Brain microvascular endothelial cell (primary cell): ENCODE measurements around the gene ARL8B.
"Not testable (repeated sequence)": the region's sequence is repeated elsewhere in the genome, so short reads cannot be mapped to it uniquely, and the experiment has no call there.

Source experiments
- DNase-seq: peaks from one replicate; pipeline ENCODE4 v3.0.0-alpha.2; 2020
- H3K27ac ChIP-seq: fragments of 250-450 bp; sonication (Bioruptor Pico); 2 replicates; pipeline ENCODE4 v1.5.1; 2020; ENCODE audit warnings: mild to moderate bottlenecking, moderate library complexity
- H3K27me3 ChIP-seq: fragments of 250-450 bp; sonication (Bioruptor Pico); replicated peaks from 2 replicates; pipeline ENCODE4 v1.5.1; 2020; ENCODE audit warnings: mild to moderate bottlenecking
- H3K36me3 ChIP-seq: fragments of 250-450 bp; sonication (Bioruptor Pico); replicated peaks from 2 replicates; pipeline ENCODE4 v1.5.1; 2020; ENCODE audit warnings: mild to moderate bottlenecking
- H3K4me3 ChIP-seq: 2 replicates; pipeline ENCODE4 v1.5.1; 2011; ENCODE audit warnings: low read depth, mild to moderate bottlenecking, control low read depth, low read length, moderate library complexity
- in situ Hi-C: cut with HindIII; loops from 2 replicates; pipeline ENCODE4 v1.10.0; 2017; ENCODE audit warnings: low sequenced_read_pairs, low pct_ligation_motif_present
- TF ChIP-seq, protein P1 (sequence below): IDR thresholded peaks from 2 replicates; pipeline ENCODE4 v1.5.1; 2011; ENCODE audit warnings: low read depth, mild to moderate bottlenecking, moderate library complexity, low read length, control low read depth, inconsistent platforms; ENCODE audit errors: missing control alignments

The ARL8B gene

DNA sequence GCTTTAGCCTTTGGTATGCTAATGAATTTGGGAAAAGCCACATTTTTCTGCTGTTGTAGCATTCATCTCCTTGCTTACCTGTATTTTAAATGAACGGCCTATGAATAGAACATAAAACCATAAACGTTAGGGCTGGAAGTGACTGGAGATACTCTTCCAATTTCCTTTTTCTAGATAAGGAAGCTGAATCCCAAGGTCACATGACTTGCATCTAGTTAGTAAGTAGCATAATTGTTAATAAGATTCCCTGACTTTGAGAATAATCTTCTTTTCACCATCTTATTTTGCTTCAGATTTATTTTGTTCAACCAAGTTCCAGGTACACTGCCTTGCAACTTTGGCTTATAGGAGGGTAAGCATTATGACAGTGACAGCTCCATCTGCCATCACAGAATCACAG lies 44.8 kb downstream of the ARL8B start:
- H3K27ac ChIP-seq: no peak overlapping the region

DNA sequence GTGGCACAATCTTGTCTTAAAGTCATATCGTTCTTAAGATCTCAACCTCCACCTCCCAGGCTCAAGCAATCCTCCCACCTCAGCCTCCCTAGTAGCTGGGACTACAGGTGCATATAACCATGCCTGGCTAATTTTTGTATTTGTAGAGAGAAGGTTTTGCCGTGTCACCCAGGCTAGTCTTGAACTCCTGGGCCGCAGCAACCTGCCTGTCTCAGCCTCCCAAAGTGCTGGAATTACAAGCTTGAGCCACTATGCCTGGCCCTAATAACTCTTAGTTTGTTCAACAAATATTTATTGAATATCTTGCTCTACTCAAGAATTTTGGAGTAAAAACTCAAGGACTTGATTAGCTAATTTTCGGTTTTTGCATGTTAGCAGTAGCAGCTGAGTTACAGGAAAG lies 46.0 kb downstream of the ARL8B start:
- no peak for DNase-seq
- in situ Hi-C loops: no loop called here
- Histone ChIP-seq H3K27me3 (no peaks in the 10 kb centered on the region), H3K27ac (no peak overlapping the region), H3K4me3 (no peak overlapping the region), H3K36me3 (peaks cover 11% of the 10 kb centered on the region)
- TF ChIP-seq, protein P1, sequence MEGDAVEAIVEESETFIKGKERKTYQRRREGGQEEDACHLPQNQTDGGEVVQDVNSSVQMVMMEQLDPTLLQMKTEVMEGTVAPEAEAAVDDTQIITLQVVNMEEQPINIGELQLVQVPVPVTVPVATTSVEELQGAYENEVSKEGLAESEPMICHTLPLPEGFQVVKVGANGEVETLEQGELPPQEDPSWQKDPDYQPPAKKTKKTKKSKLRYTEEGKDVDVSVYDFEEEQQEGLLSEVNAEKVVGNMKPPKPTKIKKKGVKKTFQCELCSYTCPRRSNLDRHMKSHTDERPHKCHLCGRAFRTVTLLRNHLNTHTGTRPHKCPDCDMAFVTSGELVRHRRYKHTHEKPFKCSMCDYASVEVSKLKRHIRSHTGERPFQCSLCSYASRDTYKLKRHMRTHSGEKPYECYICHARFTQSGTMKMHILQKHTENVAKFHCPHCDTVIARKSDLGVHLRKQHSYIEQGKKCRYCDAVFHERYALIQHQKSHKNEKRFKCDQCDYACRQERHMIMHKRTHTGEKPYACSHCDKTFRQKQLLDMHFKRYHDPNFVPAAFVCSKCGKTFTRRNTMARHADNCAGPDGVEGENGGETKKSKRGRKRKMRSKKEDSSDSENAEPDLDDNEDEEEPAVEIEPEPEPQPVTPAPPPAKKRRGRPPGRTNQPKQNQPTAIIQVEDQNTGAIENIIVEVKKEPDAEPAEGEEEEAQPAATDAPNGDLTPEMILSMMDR: no peak

More for the DNA sequence above, 44.8 kb downstream of the ARL8B start:
- no peaks in the 10 kb centered on the region for H3K27me3 ChIP-seq
- H3K36me3 ChIP-seq: peaks cover 4% of the 10 kb centered on the region
- in situ Hi-C loops: no loop called here
- TF ChIP-seq, protein P1: no peak
- DNase-seq: no peak
- H3K4me3 ChIP-seq: no peak overlapping the region

DNA sequence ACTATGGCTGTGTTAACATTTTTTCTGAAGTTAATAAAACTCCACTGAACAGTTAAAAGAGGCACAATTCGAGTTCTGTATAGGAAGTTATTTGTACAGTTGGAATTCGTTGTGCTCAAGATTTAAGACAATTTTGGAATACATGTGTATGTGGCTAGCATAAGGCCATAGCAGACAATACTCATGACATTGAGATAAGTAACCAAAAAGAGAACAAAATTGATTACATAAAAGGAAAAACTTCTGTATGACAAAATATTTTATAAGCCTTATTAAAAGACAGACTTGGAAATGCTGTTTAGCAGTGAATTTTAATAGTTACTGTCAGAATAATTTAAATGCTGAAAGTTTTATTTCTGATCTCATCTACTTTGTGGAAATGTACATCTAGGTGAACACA lies 47.7 kb downstream of the ARL8B start:
- DNase-seq: no peak
- peaks cover 17% of the 10 kb centered on the region for H3K36me3 ChIP-seq
- no peak overlapping the region for H3K27ac ChIP-seq
- TF ChIP-seq, protein P1: no peak
- no peak overlapping the region for H3K4me3 ChIP-seq
- no peaks in the 10 kb centered on the region for H3K27me3 ChIP-seq
- in situ Hi-C loops: no loop called here

DNA sequence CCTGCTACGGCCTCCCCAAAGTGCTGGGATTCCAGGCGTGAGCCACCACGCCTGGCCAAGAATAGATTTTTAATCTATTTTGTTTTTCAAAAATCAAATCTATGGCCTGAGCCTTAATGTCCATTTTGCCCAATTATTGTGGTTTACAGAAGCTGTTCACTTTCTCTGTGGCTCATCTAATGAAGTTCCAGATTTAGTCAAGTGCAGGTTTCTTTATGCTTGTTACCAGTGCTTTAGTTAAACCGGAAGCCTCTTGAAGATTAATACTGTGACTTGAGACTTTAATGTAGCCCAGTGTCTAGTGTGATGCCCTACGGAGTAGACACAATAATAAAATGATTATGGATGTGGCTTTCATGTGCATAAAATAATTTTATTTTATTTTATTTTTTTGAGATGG lies 48.9 kb downstream of the ARL8B start:
- TF ChIP-seq, protein P1: no peak
- Histone ChIP-seq H3K27me3 (no peaks in the 10 kb centered on the region), H3K4me3 (no peak overlapping the region), H3K36me3 (peaks cover 19% of the 10 kb centered on the region), H3K27ac (no peak overlapping the region)
- DNase-seq: no peak
- in situ Hi-C loops: no loop called here

DNA sequence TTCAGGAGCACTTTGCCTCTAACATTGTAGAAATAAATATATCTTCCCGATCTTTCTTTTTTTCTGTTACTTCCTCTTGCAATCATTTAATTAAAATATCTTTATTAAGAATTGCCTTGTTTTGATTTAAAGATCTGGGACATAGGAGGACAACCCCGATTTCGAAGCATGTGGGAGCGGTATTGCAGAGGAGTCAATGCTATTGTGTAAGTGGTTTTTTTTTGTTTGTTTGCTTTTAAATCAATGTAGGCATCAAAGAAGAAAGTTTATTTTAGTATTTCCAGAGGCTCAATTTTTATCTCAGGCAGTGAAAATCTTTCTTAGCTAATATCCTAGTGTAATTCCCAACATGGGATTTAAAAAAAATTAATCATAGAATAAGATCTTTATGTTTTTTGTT lies 49.9 kb downstream of the ARL8B start:
- in situ Hi-C loops: no loop called here
- TF ChIP-seq, protein P1: no peak

DNA sequence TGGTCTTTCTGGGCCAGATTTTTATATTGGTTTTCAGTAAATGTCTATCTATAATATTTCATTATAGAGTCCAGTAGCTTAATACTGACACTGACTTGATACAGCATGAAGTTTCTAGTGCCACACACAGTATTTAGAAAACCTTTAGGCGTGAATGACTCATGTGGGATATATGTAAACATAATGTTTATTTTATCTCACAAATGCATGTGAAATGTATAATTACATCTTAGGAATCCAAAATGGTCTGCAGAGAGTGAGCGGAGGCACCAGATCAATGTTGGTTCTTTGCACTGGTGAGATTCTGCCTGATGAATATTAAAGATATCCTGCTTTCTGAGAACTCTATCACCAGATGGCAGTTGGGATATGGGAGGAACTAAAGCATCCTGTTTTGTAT lies 56.9 kb downstream of the ARL8B start:
- H3K27ac ChIP-seq, DNase-seq, H3K27me3 ChIP-seq, H3K4me3 ChIP-seq, in situ Hi-C loops: not testable (repeated sequence)
- peaks cover 36% of the 10 kb centered on the region for H3K36me3 ChIP-seq

More for the DNA sequence above, 49.9 kb downstream of the ARL8B start:
- no peak for DNase-seq
- no peak overlapping the region for H3K27ac ChIP-seq
- H3K27me3 ChIP-seq: no peaks in the 10 kb centered on the region
- H3K36me3 ChIP-seq: peaks cover 22% of the 10 kb centered on the region
- no peak overlapping the region for H3K4me3 ChIP-seq
